Measurements from ENCODE around the gene PGM2. TPM values are rescaled to one million over a fixed set of nuclear protein-coding genes. Genes with fewer than 3 reads are reported as not detected.

PGM2 gene
- total and polyA plus RNA-seq, 2 donors (not counting 3 experiments of a cell fraction or from before 2014, with no cell fraction given), result 17.9 to 53.9 TPM

DNA sequence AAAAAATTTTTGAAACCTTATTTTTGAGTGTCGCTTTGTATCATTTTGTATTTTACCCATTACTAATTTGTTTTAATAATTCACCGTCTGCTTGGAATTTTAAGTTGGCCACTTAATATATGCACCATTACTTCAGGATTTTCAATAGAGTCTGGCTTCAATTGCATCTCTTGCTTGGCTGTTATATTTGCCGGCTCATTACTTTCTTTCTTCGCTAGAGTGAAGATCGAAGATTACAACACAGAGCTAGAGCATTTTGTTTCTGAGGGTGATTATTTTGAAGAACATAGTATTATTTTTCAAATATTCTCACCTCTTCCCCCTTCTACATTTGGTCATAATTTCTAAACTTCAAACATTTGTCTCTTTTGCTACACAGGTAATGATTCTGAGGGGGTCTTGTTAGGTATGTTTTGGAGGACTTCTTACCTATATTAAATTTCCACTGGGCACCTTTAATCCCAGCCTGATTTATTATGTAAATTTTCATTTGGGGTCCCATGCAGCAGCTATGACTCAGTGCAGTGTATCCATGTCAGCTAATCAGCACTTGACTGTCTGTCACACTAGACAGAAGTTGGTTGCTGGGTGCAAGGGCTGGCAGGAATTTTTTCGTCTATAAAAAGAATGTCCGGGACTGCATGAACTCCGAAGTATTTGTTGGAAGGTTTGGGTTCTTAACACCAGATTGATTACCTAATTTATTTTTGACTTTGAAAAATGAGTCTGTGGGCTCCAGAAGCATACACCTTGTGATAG lies 83.0 kb downstream of the PGM2 start:
- intact Hi-C loops (cut with micrococcal nuclease) (no loop called here), dilution Hi-C loops (cut with MboI; ENCODE audit: extremely low pct_ligation_motif_present, low sequenced_read_pairs) (no loop called here)
- Histone ChIP-seq H3K9me1 (replicated peaks; ENCODE audit: control insufficient read depth, extremely low read depth, insufficient read depth, low read length) (no peaks in the 10 kb centered on the region), H3K79me2 (ENCODE audit: control insufficient read depth, insufficient read depth, low read length) (no peaks in the 10 kb centered on the region), H3K9ac (replicated peaks; ENCODE audit: extremely low read depth, insufficient read depth, low read length) (no peak overlapping the region), H3K27me3 (ENCODE audit: control insufficient read depth in 2 of 2, insufficient read depth in 2 of 2, low read length in 2 of 2) (peaks cover 4 to 11% of the 10 kb centered on the region in 2 experiments), H3K4me2 (ENCODE audit: insufficient read depth, low read length) (no peak overlapping the region), H2AFZ (ENCODE audit: low read depth, low read length) (no peak overlapping the region), H3K9me3 (replicated peaks; ENCODE audit: control insufficient read depth, insufficient read depth, low read length) (no peaks in the 10 kb centered on the region), H3K4me3 (replicated peaks in 1 of 3; ENCODE audit: insufficient read depth in 1 of 3, low read depth in 1 of 3, low read length in 3 of 3) (no peak overlapping the region), H3K4me1 (ENCODE audit: control insufficient read depth, extremely low read depth, insufficient read depth, low read length) (peaks cover 4% of the 10 kb centered on the region), H3K27ac (ENCODE audit: insufficient read depth, low read depth, low read length) (no peak overlapping the region), H3K36me3 (ENCODE audit: control insufficient read depth in 2 of 2, extremely low read depth in 1 of 2, insufficient read depth in 2 of 2, low read length in 2 of 2) (no peaks in the 10 kb centered on the region), H4K20me1 (replicated peaks; ENCODE audit: control insufficient read depth, extremely low read depth, insufficient read depth, low read length) (no peaks in the 10 kb centered on the region)
- BruUV-seq (replicated peaks), result no TSS peak
- DNase-seq (ENCODE audit: low read depth, low spot score), result no peak
- no peak for TF ChIP-seq EZH2 (IDR thresholded peaks at IDR 0.05; ENCODE audit: borderline replicate concordance, low read depth, low read length, severe bottlenecking)
- no peak for TF ChIP-seq FOS (IDR thresholded peaks at IDR 0.05; ENCODE audit: borderline replicate concordance, insufficient read depth, low read length)
- TF ChIP-seq JUN (IDR thresholded peaks at IDR 0.05; ENCODE audit: borderline replicate concordance, insufficient read depth, insufficient read length, low read depth), result no peak
- no peak for FAIRE-seq
- ChIA-PET CTCF (no interaction called here), POLR2A (no interaction called here)

DNA sequence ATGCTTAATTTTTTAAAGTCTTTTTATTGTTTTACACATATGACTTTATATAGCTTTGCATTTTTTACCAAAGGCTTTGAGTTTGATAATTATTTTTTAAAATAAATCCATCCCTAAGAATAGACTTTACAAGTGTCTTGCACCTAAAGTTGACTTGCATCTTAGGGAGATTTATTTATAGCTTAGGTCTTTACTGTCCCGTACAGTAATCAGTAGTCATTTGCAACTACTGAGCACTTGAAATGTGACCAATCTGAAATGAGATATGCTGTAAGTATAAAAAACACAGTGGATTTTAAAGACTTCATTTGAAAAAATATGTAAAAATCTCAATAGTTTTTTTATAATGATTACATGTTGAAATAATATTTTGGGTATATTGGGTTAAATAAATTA lies 83.6 kb downstream of the PGM2 start:
- dilution Hi-C loops (cut with MboI; ENCODE audit: extremely low pct_ligation_motif_present, low sequenced_read_pairs) (no loop called here), intact Hi-C loops (cut with micrococcal nuclease) (no loop called here)
- Histone ChIP-seq H3K79me2 (ENCODE audit: control insufficient read depth, insufficient read depth, low read length) (no peaks in the 10 kb centered on the region), H3K9me1 (replicated peaks; ENCODE audit: control insufficient read depth, extremely low read depth, insufficient read depth, low read length) (no peaks in the 10 kb centered on the region), H3K36me3 (ENCODE audit: control insufficient read depth in 2 of 2, extremely low read depth in 1 of 2, insufficient read depth in 2 of 2, low read length in 2 of 2) (no peaks in the 10 kb centered on the region), H3K4me1 (ENCODE audit: control insufficient read depth, extremely low read depth, insufficient read depth, low read length) (peaks cover 4% of the 10 kb centered on the region), H3K4me2 (ENCODE audit: insufficient read depth, low read length) (no peak overlapping the region), H3K9ac (replicated peaks; ENCODE audit: extremely low read depth, insufficient read depth, low read length) (no peak overlapping the region), H3K27me3 (ENCODE audit: control insufficient read depth in 2 of 2, insufficient read depth in 2 of 2, low read length in 2 of 2) (peaks cover 6 to 11% of the 10 kb centered on the region in 2 experiments), H3K9me3 (replicated peaks; ENCODE audit: control insufficient read depth, insufficient read depth, low read length) (no peaks in the 10 kb centered on the region), H2AFZ (ENCODE audit: low read depth, low read length) (no peak overlapping the region), H3K27ac (ENCODE audit: insufficient read depth, low read depth, low read length) (no peak overlapping the region), H4K20me1 (replicated peaks; ENCODE audit: control insufficient read depth, extremely low read depth, insufficient read depth, low read length) (no peaks in the 10 kb centered on the region), H3K4me3 (replicated peaks in 1 of 3; ENCODE audit: insufficient read depth in 1 of 3, low read depth in 1 of 3, low read length in 3 of 3) (no peak overlapping the region)
- no peak for FAIRE-seq
- no peak for TF ChIP-seq JUN (IDR thresholded peaks at IDR 0.05; ENCODE audit: borderline replicate concordance, insufficient read depth, insufficient read length, low read depth)
- TF ChIP-seq, protein P1, sequence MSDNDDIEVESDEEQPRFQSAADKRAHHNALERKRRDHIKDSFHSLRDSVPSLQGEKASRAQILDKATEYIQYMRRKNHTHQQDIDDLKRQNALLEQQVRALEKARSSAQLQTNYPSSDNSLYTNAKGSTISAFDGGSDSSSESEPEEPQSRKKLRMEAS (IDR thresholded peaks at IDR 0.05; ENCODE audit: insufficient read depth, insufficient read length), result no peak
- no peak for TF ChIP-seq EZH2 (IDR thresholded peaks at IDR 0.05; ENCODE audit: borderline replicate concordance, low read depth, low read length, severe bottlenecking)
- no peak for TF ChIP-seq POLR2A (IDR thresholded peaks at IDR 0.05; ENCODE audit: low read depth, low read length)
- TF ChIP-seq MYC (IDR thresholded peaks at IDR 0.05; ENCODE audit: low read depth, low read length), result no peak
- no peak for TF ChIP-seq FOS (IDR thresholded peaks at IDR 0.05; ENCODE audit: borderline replicate concordance, insufficient read depth, low read length)
- TF ChIP-seq POLR2AphosphoS5 (IDR thresholded peaks at IDR 0.05; ENCODE audit: insufficient read depth, low read depth, low read length), result no peak
- no peak for TF ChIP-seq GATA2 (IDR thresholded peaks at IDR 0.05; ENCODE audit: insufficient read depth, insufficient read length, low read depth, low read length)
- TF ChIP-seq, protein P2, sequence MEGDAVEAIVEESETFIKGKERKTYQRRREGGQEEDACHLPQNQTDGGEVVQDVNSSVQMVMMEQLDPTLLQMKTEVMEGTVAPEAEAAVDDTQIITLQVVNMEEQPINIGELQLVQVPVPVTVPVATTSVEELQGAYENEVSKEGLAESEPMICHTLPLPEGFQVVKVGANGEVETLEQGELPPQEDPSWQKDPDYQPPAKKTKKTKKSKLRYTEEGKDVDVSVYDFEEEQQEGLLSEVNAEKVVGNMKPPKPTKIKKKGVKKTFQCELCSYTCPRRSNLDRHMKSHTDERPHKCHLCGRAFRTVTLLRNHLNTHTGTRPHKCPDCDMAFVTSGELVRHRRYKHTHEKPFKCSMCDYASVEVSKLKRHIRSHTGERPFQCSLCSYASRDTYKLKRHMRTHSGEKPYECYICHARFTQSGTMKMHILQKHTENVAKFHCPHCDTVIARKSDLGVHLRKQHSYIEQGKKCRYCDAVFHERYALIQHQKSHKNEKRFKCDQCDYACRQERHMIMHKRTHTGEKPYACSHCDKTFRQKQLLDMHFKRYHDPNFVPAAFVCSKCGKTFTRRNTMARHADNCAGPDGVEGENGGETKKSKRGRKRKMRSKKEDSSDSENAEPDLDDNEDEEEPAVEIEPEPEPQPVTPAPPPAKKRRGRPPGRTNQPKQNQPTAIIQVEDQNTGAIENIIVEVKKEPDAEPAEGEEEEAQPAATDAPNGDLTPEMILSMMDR (IDR thresholded peaks at IDR 0.05; ENCODE audit: extremely low read depth in 1 of 2, insufficient read depth in 1 of 2, low read depth in 1 of 2, low read length in 2 of 2), result no peak
- ChIA-PET CTCF (no interaction called here), POLR2A (no interaction called here)
- DNase-seq (ENCODE audit: low read depth, low spot score), result no peak
- BruUV-seq (replicated peaks), result no TSS peak
